KBM-7 (cell line): ENCODE data around the gene MISP.

Experiments used
- DNase-seq: peaks from one replicate; pipeline ENCODE4 v3.0.0-alpha.2; 2015
- in situ Hi-C: fragments of 300-500 bp; cut with MboI; formaldehyde crosslinking; loops from 2 replicates; pipeline ENCODE4 v1.14.3; 2020; ENCODE audit warnings: low sequenced_read_pairs, low pct_unique_long_range_greater_than_20kb, mixed read lengths

Gene MISP

GRCh38 chr19:803099-803561, 52.2 kb downstream of the MISP start:
- in situ Hi-C loops, result no loop called here
- DNase-seq, result no peak

GRCh38 chr19:803686-804418, 52.9 kb downstream of the MISP start:
- no peak for DNase-seq
- in situ Hi-C loops, result no loop called here

GRCh38 chr19:804419-805165, 53.7 kb downstream of the MISP start:
- DNase-seq, result no peak
- in situ Hi-C loops, result no loop called here

- in situ Hi-C loops, result no loop called here
- DNase-seq, result no peak
Measured at GRCh38 chr19:805166-805551, 54.2 kb downstream of the MISP start.

- in situ Hi-C loops, result no loop called here
- no peak for DNase-seq
Measured at GRCh38 chr19:805600-806550, 55.0 kb downstream of the MISP start.

- no peak for DNase-seq
- in situ Hi-C loops, result no loop called here
Measured at GRCh38 chr19:806815-807421, 56.0 kb downstream of the MISP start.

- in situ Hi-C loops, result no loop called here
- no peak for DNase-seq
Measured at GRCh38 chr19:807627-808422, 56.9 kb downstream of the MISP start.

GRCh38 chr19:808423-808775, 57.5 kb downstream of the MISP start:
- no peak for DNase-seq
- in situ Hi-C loops, result no loop called here

GRCh38 chr19:810077-810855, 59.4 kb downstream of the MISP start:
- DNase-seq, result no peak
- in situ Hi-C loops, result no loop called here

- in situ Hi-C loops, result no loop called here
- no peak for DNase-seq
Measured at GRCh38 chr19:810883-811489, 60.1 kb downstream of the MISP start.

- in situ Hi-C loops, result no loop called here
- no peak for DNase-seq
Measured at GRCh38 chr19:811506-812048, 60.7 kb downstream of the MISP start.

GRCh38 chr19:812049-812746, 61.3 kb downstream of the MISP start:
- DNase-seq, result no peak
- in situ Hi-C loops, result no loop called here

GRCh38 chr19:812747-813218, 61.9 kb downstream of the MISP start:
- in situ Hi-C loops, result no loop called here
- DNase-seq, result no peak

GRCh38 chr19:813219-814151, 62.6 kb downstream of the MISP start:
- no peak for DNase-seq
- in situ Hi-C loops, result no loop called here
